ENCODE measurements around the gene ZNF74.

ZNF74 gene

GRCh38 chr22:20386972-20387371, 7.0 kb upstream of the ZNF74 start (continued):
- TF ChIP-seq ZNF777 (tag by site-specific recombination; IDR thresholded peaks at IDR 0.05; ENCODE audit: borderline replicate concordance) (no peak), ZNF37A (tag by site-specific recombination; IDR thresholded peaks at IDR 0.05) (no peak), BCL11B (tag by site-specific recombination; IDR thresholded peaks at IDR 0.05; ENCODE audit: low read depth) (no peak), ZBTB44 (tag by site-specific recombination; IDR thresholded peaks at IDR 0.05) (no peak), ZSCAN23 (tag by site-specific recombination; IDR thresholded peaks at IDR 0.05) (no peak), ZNF423 (tag by site-specific recombination; IDR thresholded peaks at IDR 0.05) (no peak), MZF1 (tag by site-specific recombination; IDR thresholded peaks at IDR 0.05; ENCODE audit: borderline replicate concordance) (no peak), ZNF837 (tag by site-specific recombination; IDR thresholded peaks at IDR 0.05) (no peak), ZNF341 (tag by site-specific recombination; IDR thresholded peaks at IDR 0.05; ENCODE audit: low read depth) (no peak)

DNA sequence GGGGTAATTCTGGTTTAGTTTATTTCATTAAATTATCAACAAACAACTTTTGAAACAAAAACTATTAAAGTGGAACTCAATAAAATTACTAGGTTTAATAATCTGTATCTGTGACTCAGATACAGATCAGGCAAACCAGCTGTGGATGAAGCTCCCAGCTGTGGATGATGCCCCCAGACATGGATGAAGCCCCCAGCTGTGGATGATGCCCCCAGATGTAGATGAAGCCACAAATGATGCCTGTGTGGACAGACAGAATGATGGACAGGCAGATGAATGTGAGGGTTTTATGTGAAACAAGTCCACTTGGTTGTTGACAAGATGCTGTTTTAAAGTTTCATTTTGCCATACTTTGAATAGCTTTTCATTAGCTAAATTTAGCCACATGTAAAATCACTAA, 5.8 kb upstream of the ZNF74 start:
- no peaks in the 10 kb centered on the region for H3K9me3 ChIP-seq (ENCODE audit: control insufficient read depth, insufficient read depth, low read depth, low read length)
- H3K36me3 ChIP-seq (ENCODE audit: control insufficient read depth in 2 of 2, insufficient read depth in 1 of 2, low read length in 2 of 2) = no peaks in the 10 kb centered on the region
- H3K27ac ChIP-seq (ENCODE audit: extremely low read depth, low read depth, low read length) = no peak overlapping the region
- ChIA-PET POLR2A (no interaction called here), CTCF (interaction anchor here (1.1 kb wide), 1 partner anchor 30 kb away, joined by 3 read pairs; no protein-coding TSS in a partner anchor)
- no peaks in the 10 kb centered on the region for H3K4me1 ChIP-seq (ENCODE audit: control insufficient read depth, insufficient read depth, low read length)
- H3K4me3 ChIP-seq (ENCODE audit: low read depth, low read length) = no peak overlapping the region
- TF ChIP-seq ZNF335 (tag by site-specific recombination; conservative IDR thresholded peaks at IDR 0.05) (0 out of 2 replicates have a peak, but pooled peaks have one; percentile 19), ZBTB48 (tag by site-specific recombination; IDR thresholded peaks at IDR 0.05) (no peak)

GRCh38 chr22:20389288-20389687, 4.7 kb upstream of the ZNF74 start:
- Histone ChIP-seq H3K9me3 (ENCODE audit: control insufficient read depth, insufficient read depth, low read depth, low read length) (no peaks in the 10 kb centered on the region), H3K36me3 (ENCODE audit: control insufficient read depth in 2 of 2, insufficient read depth in 1 of 2, low read length in 2 of 2) (no peaks in the 10 kb centered on the region), H3K4me1 (ENCODE audit: control insufficient read depth, insufficient read depth, low read length) (no peaks in the 10 kb centered on the region), H3K27ac (ENCODE audit: extremely low read depth, low read depth, low read length) (no peak overlapping the region), H3K4me3 (ENCODE audit: low read depth, low read length) (no peak overlapping the region)
- ChIA-PET CTCF (interaction anchor here (0.6 kb wide), 1 partner anchor 32 kb away, joined by 3 read pairs; no protein-coding TSS in a partner anchor), POLR2A (no interaction called here)
- TF ChIP-seq ZXDB (tag by site-specific recombination; IDR thresholded peaks at IDR 0.05) (no peak), ZNF433 (tag by site-specific recombination; IDR thresholded peaks at IDR 0.05; ENCODE audit: low read depth) (no peak), ZNF544 (tag by site-specific recombination; IDR thresholded peaks at IDR 0.05) (no peak), ZNF280C (tag by site-specific recombination; IDR thresholded peaks at IDR 0.05) (no peak), ZNF664 (tag by site-specific recombination; IDR thresholded peaks at IDR 0.05) (no peak), GFI1B (tag by site-specific recombination; IDR thresholded peaks at IDR 0.05) (no peak), ATF2 (tag by site-specific recombination; IDR thresholded peaks at IDR 0.05; ENCODE audit: low read depth) (no peak), GLIS1 (tag by site-specific recombination; IDR thresholded peaks at IDR 0.05) (no peak), ZNF19 (tag by site-specific recombination; IDR thresholded peaks at IDR 0.05; ENCODE audit: low read depth) (no peak), ZBTB49 (tag by site-specific recombination; IDR thresholded peaks at IDR 0.05; ENCODE audit: low read depth) (no peak), YY2 (tag by site-specific recombination; IDR thresholded peaks at IDR 0.05) (no peak), ZBTB48 (tag by site-specific recombination; IDR thresholded peaks at IDR 0.05) (no peak), ZNF623 (tag by site-specific recombination; IDR thresholded peaks at IDR 0.05) (no peak)
- TF ChIP-seq, protein P1, sequence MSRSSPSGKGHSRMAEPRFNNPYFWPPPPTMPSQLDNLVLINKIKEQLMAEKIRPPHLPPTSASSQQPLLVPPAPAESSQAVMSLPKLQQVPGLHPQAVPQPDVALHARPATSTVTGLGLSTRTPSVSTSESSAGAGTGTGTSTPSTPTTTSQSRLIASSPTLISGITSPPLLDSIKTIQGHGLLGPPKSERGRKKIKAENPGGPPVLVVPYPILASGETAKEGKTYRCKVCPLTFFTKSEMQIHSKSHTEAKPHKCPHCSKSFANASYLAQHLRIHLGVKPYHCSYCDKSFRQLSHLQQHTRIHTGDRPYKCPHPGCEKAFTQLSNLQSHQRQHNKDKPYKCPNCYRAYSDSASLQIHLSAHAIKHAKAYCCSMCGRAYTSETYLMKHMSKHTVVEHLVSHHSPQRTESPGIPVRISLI (tag by site-specific recombination; IDR thresholded peaks at IDR 0.05) = no peak

Data from HEK293 (cell line).